GM12873 (cell line): ENCODE measurements around the gene SLC15A2.

Experiments
- CTCF ChIP-seq: IDR thresholded peaks from 2 replicates; pipeline ENCODE4 v1.5.1; 2012; ENCODE audit warnings: low read depth, mild to moderate bottlenecking, moderate library complexity, low read length, control low read depth; ENCODE audit not compliant: insufficient read depth; ENCODE audit errors: missing control alignments

The SLC15A2 gene

GRCh38 chr3:121871430-121871829 is 22.8 kb upstream of the SLC15A2 start:
- no peak for TF ChIP-seq CTCF

GRCh38 chr3:121878411-121878810 is 15.8 kb upstream of the SLC15A2 start:
- TF ChIP-seq CTCF: no peak

- TF ChIP-seq CTCF: peak; percentile 37
These were observed 10.7 kb upstream of the SLC15A2 start for GRCh38 chr3:121883507-121883906.

GRCh38 chr3:121885386-121885785 is 8.8 kb upstream of the SLC15A2 start:
- TF ChIP-seq CTCF: no peak

GRCh38 chr3:121895121-121895520 is 920 bp downstream of the SLC15A2 start:
- TF ChIP-seq CTCF: no peak

- TF ChIP-seq CTCF: no peak
These were observed 1.5 kb downstream of the SLC15A2 start for GRCh38 chr3:121895736-121896135.

GRCh38 chr3:121896823-121897222 is 2.6 kb downstream of the SLC15A2 start:
- no peak for TF ChIP-seq CTCF

GRCh38 chr3:121897296-121897695 is 3.1 kb downstream of the SLC15A2 start:
- no peak for TF ChIP-seq CTCF
